GM20431 (cell line): Measurements from ENCODE around the gene KISS1R.

Experiments used
- in situ Hi-C: fragments of 300-500 bp; cut with MseI, MboI; formaldehyde crosslinking; loops from one replicate; pipeline ENCODE4 v1.15.0; 2020; ENCODE audit warnings: low sequenced_read_pairs; ENCODE audit not compliant: unreplicated experiment

The KISS1R gene

DNA sequence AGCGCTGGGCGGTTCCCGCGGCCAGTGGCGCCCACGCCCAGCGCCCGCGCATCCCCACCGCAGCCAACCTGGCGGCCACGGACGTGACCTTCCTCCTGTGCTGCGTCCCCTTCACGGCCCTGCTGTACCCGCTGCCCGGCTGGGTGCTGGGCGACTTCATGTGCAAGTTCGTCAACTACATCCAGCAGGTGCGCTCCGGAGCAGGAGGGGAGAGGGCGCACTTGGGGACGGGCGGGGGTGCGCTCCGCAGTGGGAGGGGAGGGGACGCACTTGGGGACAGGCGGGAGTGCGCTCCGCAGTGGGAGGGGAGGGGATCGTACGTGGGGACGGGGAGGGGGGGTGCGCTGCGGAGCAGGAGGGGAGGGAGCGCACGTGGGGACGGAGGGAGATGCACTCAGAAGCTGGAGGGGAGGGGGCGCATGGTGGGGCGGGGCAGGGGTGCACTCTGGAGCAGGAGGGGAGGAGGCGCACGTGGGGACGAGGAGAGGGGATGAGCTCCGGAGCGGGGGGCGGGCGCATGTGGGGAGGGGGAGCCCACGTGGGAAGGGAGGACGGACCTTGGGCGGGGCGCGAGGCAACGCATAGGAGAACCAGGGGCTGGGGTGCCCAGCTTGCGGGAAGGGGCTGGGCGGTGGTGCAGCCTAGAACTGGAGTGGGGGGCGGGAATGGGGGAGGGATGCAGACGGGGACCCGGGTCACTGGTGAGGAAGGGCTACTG is 1.5 kb downstream of the KISS1R start:
- in situ Hi-C loops, result no loop called here

GRCh38 chr19:919199-920050 is 2.3 kb downstream of the KISS1R start:
- in situ Hi-C loops, result loop anchor here (5.0 to 10.0 kb wide), 2 partner anchors 55 to 68 kb away; no protein-coding TSS in a partner anchor

- in situ Hi-C loops, result loop anchor here (5.0 to 10.0 kb wide), 2 partner anchors 55 to 67 kb away; no protein-coding TSS in a partner anchor
These were observed 3.1 kb downstream of the KISS1R start for GRCh38 chr19:920051-920864.

GRCh38 chr19:924553-925086 is 7.5 kb downstream of the KISS1R start:
- in situ Hi-C loops, result loop anchor here (5.0 to 10.0 kb wide), 2 partner anchors 60 to 63 kb away; no protein-coding TSS in a partner anchor

DNA sequence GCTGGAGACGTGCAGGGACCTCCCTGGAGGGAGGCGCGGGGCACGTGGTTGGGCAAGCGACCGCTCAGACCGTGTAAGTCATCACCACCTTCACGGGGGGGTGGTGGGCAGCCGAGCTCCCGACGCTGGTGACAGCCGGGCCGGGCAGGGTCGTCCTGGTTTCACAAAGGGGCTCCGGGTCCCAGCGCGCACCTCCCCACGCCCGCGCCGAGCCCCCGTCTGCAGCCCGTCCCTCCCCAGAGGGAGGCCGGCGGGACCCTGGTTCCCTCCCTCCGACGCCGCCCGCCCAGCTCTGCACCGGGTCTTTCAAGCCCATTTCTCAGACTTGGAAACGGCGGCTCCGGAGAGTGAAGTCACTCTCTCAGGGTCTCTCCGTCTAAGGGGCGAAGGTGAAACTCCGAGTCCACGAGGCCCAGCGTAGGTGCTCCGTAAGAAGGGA is 8.0 kb downstream of the KISS1R start:
- in situ Hi-C loops, result loop anchor here (10.0 kb wide), 1 partner anchor 60 kb away; no protein-coding TSS in a partner anchor

GRCh38 chr19:925526-926322 is 8.6 kb downstream of the KISS1R start, which contains the start of gene ARID3A:
TSS of gene ARID3A (plus strand) at chr19:926035. CDS start at chr19:929529, 3,494 bp downstream.
- in situ Hi-C loops, result loop anchor here (10.0 kb wide), 1 partner anchor 61 kb away; no protein-coding TSS in a partner anchor

GRCh38 chr19:926323-926588 is 9.1 kb downstream of the KISS1R start:
- in situ Hi-C loops, result loop anchor here (10.0 kb wide), 1 partner anchor 61 kb away; no protein-coding TSS in a partner anchor

- in situ Hi-C loops, result loop anchor here (10.0 kb wide), 1 partner anchor 62 kb away; no protein-coding TSS in a partner anchor
These were observed 9.6 kb downstream of the KISS1R start for GRCh38 chr19:926589-927350.

DNA sequence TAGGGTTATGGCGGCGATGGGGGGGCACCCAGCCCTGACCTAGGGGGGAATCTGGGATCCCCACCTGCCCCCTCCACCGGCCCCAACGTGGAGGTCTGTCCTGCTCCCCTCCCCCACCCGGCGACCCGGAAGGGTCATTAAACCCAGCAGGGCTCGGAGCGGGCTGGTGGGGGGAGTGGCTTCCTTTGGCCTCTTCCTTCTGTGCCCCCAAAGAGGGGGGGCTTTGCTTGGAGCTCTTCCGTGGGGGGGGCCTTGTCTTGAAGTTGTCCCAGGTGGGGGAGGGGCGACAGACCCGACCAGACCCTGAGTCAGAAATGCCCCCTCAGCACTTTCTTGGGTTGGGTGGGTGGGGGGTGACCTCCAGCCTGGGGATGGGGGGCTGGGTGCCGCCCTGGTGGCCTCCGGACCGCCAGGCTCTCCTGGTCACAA is 10.2 kb downstream of the KISS1R start:
- in situ Hi-C loops, result loop anchor here (10.0 kb wide), 1 partner anchor 63 kb away; no protein-coding TSS in a partner anchor

GRCh38 chr19:927780-928401 is 10.8 kb downstream of the KISS1R start:
- in situ Hi-C loops, result loop anchor here (10.0 kb wide), 1 partner anchor 63 kb away; no protein-coding TSS in a partner anchor

- in situ Hi-C loops, result loop anchor here (10.0 kb wide), 1 partner anchor 64 kb away; no protein-coding TSS in a partner anchor
These were observed 11.5 kb downstream of the KISS1R start for GRCh38 chr19:928471-929202.

GRCh38 chr19:929203-929890 is 12.2 kb downstream of the KISS1R start:
- in situ Hi-C loops, result loop anchor here (10.0 kb wide), 1 partner anchor 65 kb away; no protein-coding TSS in a partner anchor

GRCh38 chr19:929891-930258 is 12.7 kb downstream of the KISS1R start:
- in situ Hi-C loops, result loop anchor here (10.0 kb wide), 1 partner anchor 65 kb away; no protein-coding TSS in a partner anchor

DNA sequence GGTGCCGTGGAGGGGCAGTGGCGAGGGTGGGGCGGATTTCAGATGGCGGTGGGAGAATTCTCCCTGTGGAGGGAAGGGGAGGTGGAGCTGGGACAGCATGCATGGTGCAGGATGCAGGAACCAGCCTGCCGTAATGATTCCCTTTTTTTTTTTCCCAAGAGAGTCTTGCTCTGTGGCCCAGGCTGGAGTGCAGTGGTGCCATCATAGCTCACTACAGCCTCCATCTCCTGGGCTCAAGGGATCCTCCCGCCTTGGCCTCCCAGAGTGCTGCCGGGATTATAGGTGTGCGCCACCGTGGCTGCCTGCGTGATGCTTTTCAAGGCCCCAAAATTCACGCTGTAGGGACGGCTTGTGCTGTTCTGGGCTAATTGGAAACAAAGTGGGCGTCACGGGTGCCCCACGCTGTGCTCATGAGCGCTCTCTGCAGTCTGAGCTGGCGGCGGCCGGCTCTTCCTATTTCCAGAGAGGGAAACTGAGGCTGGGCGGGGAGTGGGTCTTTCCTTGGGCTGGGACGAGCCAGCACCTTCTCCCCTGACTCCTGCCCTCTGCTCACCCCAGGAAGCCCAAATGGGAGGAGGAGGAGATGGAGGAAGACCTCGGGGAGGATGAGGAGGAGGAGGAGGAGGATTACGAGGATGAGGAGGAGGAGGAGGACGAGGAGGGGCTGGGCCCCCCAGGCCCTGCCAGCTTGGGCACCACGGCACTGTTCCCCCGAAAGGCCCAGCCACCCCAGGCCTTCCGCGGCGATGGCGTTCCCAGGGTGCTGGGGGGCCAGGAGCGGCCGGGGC is 14.9 kb downstream of the KISS1R start:
- in situ Hi-C loops, result no loop called here
